SK-N-SH treated with all-trans-retinoic acid at 6 μM for 48 hours (cell line): Measurements from ENCODE around the gene CCM2L.

Source experiments
- ATAC-seq: fragments of 200-7000 bp; cut with Tn5 transposase; 3 replicates; pipeline ENCODE4 v1.9.1; 2020; ENCODE audit warnings: mild to moderate bottlenecking, moderate library complexity
- ARNTL ChIP-seq: fragments of 450-650 bp; formaldehyde crosslinking; IDR thresholded peaks from 2 replicates; pipeline ENCODE4 v1.5.0; 2020; ENCODE audit warnings: low read depth, mild to moderate bottlenecking, moderate library complexity, borderline replicate concordance
- CSDC2 ChIP-seq: fragments of 250-450 bp; sonication (Bioruptor Pico); IDR thresholded peaks from 2 replicates; pipeline ENCODE4 v1.5.0; 2020; ENCODE audit warnings: mild to moderate bottlenecking, moderate library complexity
- ISL1 ChIP-seq: fragments of 250-450 bp; sonication (Bioruptor Pico); IDR thresholded peaks from 2 replicates; pipeline ENCODE4 v2.1.2; 2022; ENCODE audit warnings: mild to moderate bottlenecking, moderate library complexity
- PATZ1 ChIP-seq: fragments of 250-450 bp; sonication (Bioruptor Pico); IDR thresholded peaks from 2 replicates; pipeline ENCODE4 v1.8.0; 2020; ENCODE audit warnings: mild to moderate bottlenecking, moderate library complexity, borderline replicate concordance
- PPARA ChIP-seq: fragments of 250-450 bp; sonication (Bioruptor Pico); IDR thresholded peaks from 2 replicates; pipeline ENCODE4 v1.5.0; 2020; ENCODE audit warnings: mild to moderate bottlenecking, borderline replicate concordance
- RARB ChIP-seq: fragments of 250-450 bp; sonication (Bioruptor Pico); IDR thresholded peaks from 2 replicates; pipeline ENCODE4 v1.8.0; 2021; ENCODE audit warnings: mild to moderate bottlenecking, moderate library complexity
- SNAI2 ChIP-seq: fragments of 250-450 bp; sonication (Bioruptor Pico); IDR thresholded peaks from 2 replicates; pipeline ENCODE4 v1.5.0; 2020; ENCODE audit warnings: mild to moderate bottlenecking, moderate library complexity
- TCF4 ChIP-seq: fragments of 250-450 bp; sonication (Bioruptor Pico); IDR thresholded peaks from 2 replicates; pipeline ENCODE4 v1.8.0; 2021; ENCODE audit warnings: mild to moderate bottlenecking, moderate library complexity, borderline replicate concordance
- TSHZ2 ChIP-seq: fragments of 250-450 bp; sonication (Bioruptor Pico); IDR thresholded peaks from 2 replicates; pipeline ENCODE4 v1.5.0; 2020; ENCODE audit warnings: mild to moderate bottlenecking, moderate library complexity
- ZC3H10 ChIP-seq: fragments of 250-450 bp; sonication (Bioruptor Pico); IDR thresholded peaks from 2 replicates; pipeline ENCODE4 v1.5.1; 2021; ENCODE audit warnings: mild to moderate bottlenecking, moderate library complexity
- ZFP3 ChIP-seq: fragments of 250-450 bp; sonication (Bioruptor Pico); IDR thresholded peaks from 2 replicates; pipeline ENCODE4 v1.5.0; 2020; ENCODE audit warnings: mild to moderate bottlenecking, moderate library complexity
- ZFP30 ChIP-seq: fragments of 450-650 bp; formaldehyde crosslinking; IDR thresholded peaks from 2 replicates; pipeline ENCODE4 v1.5.0; 2022; ENCODE audit warnings: mild to moderate bottlenecking, moderate library complexity
- ZNF565 ChIP-seq: fragments of 450-650 bp; formaldehyde crosslinking; conservative IDR thresholded peaks from 2 replicates; pipeline ENCODE4 v1.5.0; 2020; ENCODE audit warnings: low read depth, mild to moderate bottlenecking, moderate library complexity
- TF ChIP-seq, protein P1 (sequence below): fragments of 250-450 bp; sonication (Bioruptor Pico); IDR thresholded peaks from 2 replicates; pipeline ENCODE4 v1.8.0; 2021; ENCODE audit warnings: low read depth, mild to moderate bottlenecking, moderate library complexity, borderline replicate concordance
- TF ChIP-seq, protein P2 (sequence below): fragments of 250-450 bp; sonication (Bioruptor Pico); IDR thresholded peaks from 2 replicates; pipeline ENCODE4 v1.5.1; 2020; ENCODE audit warnings: low read depth, mild to moderate bottlenecking, moderate library complexity
- TF ChIP-seq, protein P3 (sequence below): fragments of 250-450 bp; sonication (Bioruptor Pico); IDR thresholded peaks from 2 replicates; pipeline ENCODE4 v1.5.1; 2021; ENCODE audit warnings: mild to moderate bottlenecking, moderate library complexity

Gene CCM2L

DNA sequence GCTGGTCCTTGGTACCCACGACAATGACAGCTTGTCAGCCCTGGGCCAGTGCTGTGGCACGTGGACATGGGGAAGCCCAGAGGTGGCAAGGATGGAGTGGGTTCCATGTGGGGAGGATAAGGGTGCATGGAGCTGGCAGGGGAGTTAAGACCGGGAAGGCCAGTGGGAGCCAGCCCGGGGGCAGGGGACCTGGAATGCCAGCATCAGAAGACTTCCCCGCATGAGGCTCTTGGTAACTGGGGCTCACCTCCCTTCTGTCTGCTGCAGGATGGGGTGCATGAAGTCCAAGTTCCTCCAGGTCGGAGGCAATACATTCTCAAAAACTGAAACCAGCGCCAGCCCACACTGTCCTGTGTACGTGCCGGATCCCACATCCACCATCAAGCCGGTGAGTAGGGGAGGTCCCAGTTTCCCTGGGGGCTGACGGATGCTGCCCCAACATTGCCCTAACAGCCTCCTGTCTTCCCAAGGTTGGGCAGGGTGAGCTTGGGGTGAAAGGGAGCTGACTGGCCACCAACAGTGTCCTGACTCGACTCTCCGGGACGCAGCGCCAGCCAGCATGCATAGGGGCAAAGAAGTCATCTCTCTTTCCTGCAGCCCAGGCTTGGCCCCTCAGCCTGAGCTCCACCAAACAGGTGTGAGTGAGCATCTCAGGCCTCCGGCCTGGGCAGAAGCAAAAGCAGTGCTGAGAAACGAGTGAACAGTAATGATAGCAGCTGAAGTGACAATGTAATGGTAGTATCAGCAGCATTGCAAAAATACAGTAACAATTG, 61.3 kb downstream of the CCM2L start:
- TF ChIP-seq, protein P1, sequence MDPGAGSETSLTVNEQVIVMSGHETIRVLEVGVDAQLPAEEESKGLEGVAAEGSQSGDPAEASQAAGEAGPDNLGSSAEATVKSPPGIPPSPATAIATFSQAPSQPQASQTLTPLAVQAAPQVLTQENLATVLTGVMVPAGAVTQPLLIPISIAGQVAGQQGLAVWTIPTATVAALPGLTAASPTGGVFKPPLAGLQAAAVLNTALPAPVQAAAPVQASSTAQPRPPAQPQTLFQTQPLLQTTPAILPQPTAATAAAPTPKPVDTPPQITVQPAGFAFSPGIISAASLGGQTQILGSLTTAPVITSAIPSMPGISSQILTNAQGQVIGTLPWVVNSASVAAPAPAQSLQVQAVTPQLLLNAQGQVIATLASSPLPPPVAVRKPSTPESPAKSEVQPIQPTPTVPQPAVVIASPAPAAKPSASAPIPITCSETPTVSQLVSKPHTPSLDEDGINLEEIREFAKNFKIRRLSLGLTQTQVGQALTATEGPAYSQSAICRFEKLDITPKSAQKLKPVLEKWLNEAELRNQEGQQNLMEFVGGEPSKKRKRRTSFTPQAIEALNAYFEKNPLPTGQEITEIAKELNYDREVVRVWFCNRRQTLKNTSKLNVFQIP (CRISPR knock-in tag), result no peak
- TF ChIP-seq, protein P2, sequence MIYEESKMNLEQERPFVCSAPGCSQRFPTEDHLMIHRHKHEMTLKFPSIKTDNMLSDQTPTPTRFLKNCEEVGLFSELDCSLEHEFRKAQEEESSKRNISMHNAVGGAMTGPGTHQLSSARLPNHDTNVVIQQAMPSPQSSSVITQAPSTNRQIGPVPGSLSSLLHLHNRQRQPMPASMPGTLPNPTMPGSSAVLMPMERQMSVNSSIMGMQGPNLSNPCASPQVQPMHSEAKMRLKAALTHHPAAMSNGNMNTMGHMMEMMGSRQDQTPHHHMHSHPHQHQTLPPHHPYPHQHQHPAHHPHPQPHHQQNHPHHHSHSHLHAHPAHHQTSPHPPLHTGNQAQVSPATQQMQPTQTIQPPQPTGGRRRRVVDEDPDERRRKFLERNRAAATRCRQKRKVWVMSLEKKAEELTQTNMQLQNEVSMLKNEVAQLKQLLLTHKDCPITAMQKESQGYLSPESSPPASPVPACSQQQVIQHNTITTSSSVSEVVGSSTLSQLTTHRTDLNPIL (CRISPR knock-in tag), result no peak
- ATAC-seq, result no peak

- ATAC-seq, result no peak
- TF ChIP-seq TSHZ2 (CRISPR knock-in tag) (no peak), CSDC2 (no peak), ZC3H10 (CRISPR knock-in tag) (no peak), ISL1 (CRISPR knock-in tag) (no peak), ZNF565 (CRISPR knock-in tag) (no peak), SNAI2 (CRISPR knock-in tag) (no peak), PPARA (CRISPR knock-in tag) (no peak), TCF4 (CRISPR knock-in tag) (no peak), RARB (CRISPR knock-in tag) (no peak), ZFP30 (CRISPR knock-in tag) (no peak), PATZ1 (CRISPR knock-in tag) (no peak), ZFP3 (CRISPR knock-in tag) (no peak)
- TF ChIP-seq, protein P2 (CRISPR knock-in tag), result no peak
- TF ChIP-seq, protein P3, sequence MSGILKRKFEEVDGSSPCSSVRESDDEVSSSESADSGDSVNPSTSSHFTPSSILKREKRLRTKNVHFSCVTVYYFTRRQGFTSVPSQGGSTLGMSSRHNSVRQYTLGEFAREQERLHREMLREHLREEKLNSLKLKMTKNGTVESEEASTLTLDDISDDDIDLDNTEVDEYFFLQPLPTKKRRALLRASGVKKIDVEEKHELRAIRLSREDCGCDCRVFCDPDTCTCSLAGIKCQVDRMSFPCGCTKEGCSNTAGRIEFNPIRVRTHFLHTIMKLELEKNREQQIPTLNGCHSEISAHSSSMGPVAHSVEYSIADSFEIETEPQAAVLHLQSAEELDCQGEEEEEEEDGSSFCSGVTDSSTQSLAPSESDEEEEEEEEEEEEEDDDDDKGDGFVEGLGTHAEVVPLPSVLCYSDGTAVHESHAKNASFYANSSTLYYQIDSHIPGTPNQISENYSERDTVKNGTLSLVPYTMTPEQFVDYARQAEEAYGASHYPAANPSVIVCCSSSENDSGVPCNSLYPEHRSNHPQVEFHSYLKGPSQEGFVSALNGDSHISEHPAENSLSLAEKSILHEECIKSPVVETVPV, result no peak
These were observed 62.0 kb downstream of the CCM2L start for GRCh38 chr20:32072168-32072750.

- no peak for ATAC-seq
- TF ChIP-seq TSHZ2 (CRISPR knock-in tag), result no peak
- no peak for TF ChIP-seq ARNTL (CRISPR knock-in tag)
- TF ChIP-seq PATZ1 (CRISPR knock-in tag), result no peak
- TF ChIP-seq ZFP30 (CRISPR knock-in tag), result no peak
- TF ChIP-seq, protein P1 (CRISPR knock-in tag), result no peak
- TF ChIP-seq PPARA (CRISPR knock-in tag), result no peak
- no peak for TF ChIP-seq ZNF565 (CRISPR knock-in tag)
- TF ChIP-seq ZC3H10 (CRISPR knock-in tag), result no peak
These were observed 65.3 kb downstream of the CCM2L start for GRCh38 chr20:32075534-32075933.
